ENCODE measurements around the gene UGT1A6. TPM values are rescaled to one million over a fixed set of nuclear protein-coding genes. Genes with fewer than 3 reads are reported as not detected.

Gene UGT1A6
- total RNA-seq, 2 donors from 2014 or later = not detected

GRCh38 chr2:233817995-233818638 is 125.4 kb downstream of the UGT1A6 start:
- no peak for ATAC-seq (replicated peaks)
- no peaks in the 10 kb centered on the region for H3K4me1 Mint-ChIP-seq
- H3K4me3 Mint-ChIP-seq = no peak overlapping the region
- no peaks in the 10 kb centered on the region for H3K9me3 Mint-ChIP-seq
- H3K27ac Mint-ChIP-seq = no peak overlapping the region
- H3K36me3 Mint-ChIP-seq (ENCODE audit: low read depth) = no peaks in the 10 kb centered on the region
- H3K27me3 Mint-ChIP-seq = peaks cover 8% of the 10 kb centered on the region

- no peaks in the 10 kb centered on the region for H3K9me3 Mint-ChIP-seq
- ATAC-seq (replicated peaks) = no peak
- H3K27ac Mint-ChIP-seq = no peak overlapping the region
- H3K36me3 Mint-ChIP-seq (ENCODE audit: low read depth) = no peaks in the 10 kb centered on the region
- no peaks in the 10 kb centered on the region for H3K4me1 Mint-ChIP-seq
- H3K4me3 Mint-ChIP-seq = no peak overlapping the region
- H3K27me3 Mint-ChIP-seq = peaks cover 8% of the 10 kb centered on the region
Measured at GRCh38 chr2:233818639-233819621, 126.2 kb downstream of the UGT1A6 start.

GRCh38 chr2:233819884-233820773 is 127.4 kb downstream of the UGT1A6 start:
- no peak for ATAC-seq (replicated peaks)
- Mint-ChIP-seq H3K36me3 (ENCODE audit: low read depth) (no peaks in the 10 kb centered on the region), H3K27me3 (peaks cover 9% of the 10 kb centered on the region), H3K9me3 (no peaks in the 10 kb centered on the region), H3K27ac (no peak overlapping the region), H3K4me3 (no peak overlapping the region), H3K4me1 (no peaks in the 10 kb centered on the region)

GRCh38 chr2:233820774-233821105 is 128.1 kb downstream of the UGT1A6 start:
- Mint-ChIP-seq H3K9me3 (no peaks in the 10 kb centered on the region), H3K27ac (no peak overlapping the region), H3K27me3 (peaks cover 13% of the 10 kb centered on the region), H3K4me1 (no peaks in the 10 kb centered on the region), H3K4me3 (no peak overlapping the region), H3K36me3 (ENCODE audit: low read depth) (no peaks in the 10 kb centered on the region)
- no peak for ATAC-seq (replicated peaks)

- no peaks in the 10 kb centered on the region for H3K36me3 Mint-ChIP-seq (ENCODE audit: low read depth)
- H3K4me1 Mint-ChIP-seq = no peaks in the 10 kb centered on the region
- peaks cover 14% of the 10 kb centered on the region for H3K27me3 Mint-ChIP-seq
- no peak overlapping the region for H3K4me3 Mint-ChIP-seq
- no peak for ATAC-seq (replicated peaks)
- no peaks in the 10 kb centered on the region for H3K9me3 Mint-ChIP-seq
- H3K27ac Mint-ChIP-seq = no peak overlapping the region
Measured at GRCh38 chr2:233821196-233821595, 128.5 kb downstream of the UGT1A6 start.

GRCh38 chr2:233821709-233822100 is 129.0 kb downstream of the UGT1A6 start:
- Mint-ChIP-seq H3K9me3 (no peaks in the 10 kb centered on the region), H3K27ac (no peak overlapping the region), H3K4me1 (no peaks in the 10 kb centered on the region), H3K4me3 (no peak overlapping the region), H3K36me3 (ENCODE audit: low read depth) (no peaks in the 10 kb centered on the region), H3K27me3 (peaks cover 16% of the 10 kb centered on the region)
- ATAC-seq (replicated peaks) = no peak

GRCh38 chr2:233822101-233822771 is 129.5 kb downstream of the UGT1A6 start:
- ATAC-seq (replicated peaks) = no peak
- Mint-ChIP-seq H3K9me3 (no peaks in the 10 kb centered on the region), H3K36me3 (ENCODE audit: low read depth) (no peaks in the 10 kb centered on the region), H3K27me3 (peaks cover 16% of the 10 kb centered on the region), H3K4me1 (no peaks in the 10 kb centered on the region), H3K27ac (no peak overlapping the region), H3K4me3 (no peak overlapping the region)

Other genes starting within 250 kb of the UGT1A6 start
- gene USP40, start 126.1 kb upstream of the UGT1A6 start, total RNA-seq = 10 to 100 TPM; 11.3 to 13.5 TPM
- under 1 TPM in 1 of 2 donors, not detected in 1; 0.42 TPM for gene UGT1A8, start 75.3 kb upstream of the UGT1A6 start, total RNA-seq
- under 1 TPM in 1 of 2 donors, not detected in 1; 0.16 TPM for gene UGT1A10, start 56.4 kb upstream of the UGT1A6 start, total RNA-seq
- under 1 TPM in 1 of 2 donors, not detected in 1; 0.19 TPM for gene UGT1A9, start 21.0 kb upstream of the UGT1A6 start, total RNA-seq
- gene UGT1A7, start 11.0 kb upstream of the UGT1A6 start, total RNA-seq = not detected
- not detected for gene UGT1A5, start 20.0 kb downstream of the UGT1A6 start, total RNA-seq
- gene UGT1A4, start 25.8 kb downstream of the UGT1A6 start, total RNA-seq = not detected
- not detected for gene UGT1A3, start 36.2 kb downstream of the UGT1A6 start, total RNA-seq
- not detected for gene UGT1A1, start 67.4 kb downstream of the UGT1A6 start, total RNA-seq
- gene MROH2A, start 85.4 kb downstream of the UGT1A6 start, total RNA-seq = not detected
- 100 to 1,000 TPM in 1 of 2 donors, 10 to 100 TPM in 1; 90.4 to 147 TPM for gene HJURP, start 161.6 kb downstream of the UGT1A6 start, total RNA-seq
- gene TRPM8, start 224.5 kb downstream of the UGT1A6 start, total RNA-seq = under 1 TPM in 1 of 2 donors, not detected in 1; 0.21 TPM